Measurements from ENCODE around the gene ENTPD3.

DNA sequence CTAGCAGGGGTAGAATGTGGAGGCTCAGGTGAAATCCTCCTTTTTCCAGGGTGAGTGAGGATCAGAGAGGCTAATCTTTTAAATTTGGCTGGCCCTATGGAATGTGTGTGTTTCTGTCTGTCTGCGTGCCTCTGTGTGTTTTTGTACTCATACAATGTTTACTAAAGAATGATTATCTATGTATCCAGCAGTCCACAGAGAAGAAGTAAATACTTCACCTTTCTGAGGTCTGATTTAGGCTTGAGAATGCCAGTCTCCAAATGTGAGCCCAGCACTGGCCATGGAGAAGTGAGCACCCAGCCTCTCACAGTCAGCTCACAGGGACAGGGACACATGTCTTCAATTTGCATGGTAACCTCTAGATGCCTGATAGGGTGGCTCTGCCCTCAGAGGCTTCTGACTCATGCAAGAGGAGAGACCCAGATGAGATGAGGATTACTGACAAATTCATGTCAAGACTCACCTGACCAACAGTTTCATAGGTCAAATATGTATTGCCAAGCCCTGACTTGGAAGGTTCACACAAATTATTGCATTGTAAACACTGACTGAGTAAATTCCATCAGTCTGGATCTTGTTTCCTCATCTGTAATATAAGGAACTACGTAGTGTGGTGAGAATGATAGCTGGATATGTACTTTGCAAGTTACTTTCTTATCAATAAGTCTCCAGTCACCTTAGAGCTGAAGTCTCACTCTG is 31.0 kb downstream of the ENTPD3 start:
- TF ChIP-seq, protein P1, sequence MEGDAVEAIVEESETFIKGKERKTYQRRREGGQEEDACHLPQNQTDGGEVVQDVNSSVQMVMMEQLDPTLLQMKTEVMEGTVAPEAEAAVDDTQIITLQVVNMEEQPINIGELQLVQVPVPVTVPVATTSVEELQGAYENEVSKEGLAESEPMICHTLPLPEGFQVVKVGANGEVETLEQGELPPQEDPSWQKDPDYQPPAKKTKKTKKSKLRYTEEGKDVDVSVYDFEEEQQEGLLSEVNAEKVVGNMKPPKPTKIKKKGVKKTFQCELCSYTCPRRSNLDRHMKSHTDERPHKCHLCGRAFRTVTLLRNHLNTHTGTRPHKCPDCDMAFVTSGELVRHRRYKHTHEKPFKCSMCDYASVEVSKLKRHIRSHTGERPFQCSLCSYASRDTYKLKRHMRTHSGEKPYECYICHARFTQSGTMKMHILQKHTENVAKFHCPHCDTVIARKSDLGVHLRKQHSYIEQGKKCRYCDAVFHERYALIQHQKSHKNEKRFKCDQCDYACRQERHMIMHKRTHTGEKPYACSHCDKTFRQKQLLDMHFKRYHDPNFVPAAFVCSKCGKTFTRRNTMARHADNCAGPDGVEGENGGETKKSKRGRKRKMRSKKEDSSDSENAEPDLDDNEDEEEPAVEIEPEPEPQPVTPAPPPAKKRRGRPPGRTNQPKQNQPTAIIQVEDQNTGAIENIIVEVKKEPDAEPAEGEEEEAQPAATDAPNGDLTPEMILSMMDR (IDR thresholded peaks at IDR 0.05), result no peak
- TF ChIP-seq EP300 (IDR thresholded peaks at IDR 0.05), result no peak

Measured in suprapubic skin (tissue), 3 donors.